ENCODE measurements around the gene NECAB2.

Gene NECAB2

GRCh38 chr16:84044118-84044488, 76.1 kb downstream of the NECAB2 start:
- Histone ChIP-seq H3K9ac (ENCODE audit: low read length) (no peak overlapping the region), H3K9me3 (ENCODE audit: control insufficient read depth, low read length) (no peaks in the 10 kb centered on the region), H3K4me3 (ENCODE audit: low read length) (no peak overlapping the region), H3K27me3 (replicated peaks; ENCODE audit: control insufficient read depth, insufficient read depth, low read length) (peaks cover 33% of the 10 kb centered on the region), H3K4me1 (ENCODE audit: control insufficient read depth, insufficient read depth, low read length) (no peaks in the 10 kb centered on the region), H3K36me3 (ENCODE audit: control insufficient read depth, insufficient read depth, low read length, severe bottlenecking) (peaks cover 3% of the 10 kb centered on the region)
- peak; percentile 22 for DNase-seq (ENCODE audit: low read depth)

- DNase-seq (ENCODE audit: low read depth): no peak
- Histone ChIP-seq H3K36me3 (ENCODE audit: control insufficient read depth, insufficient read depth, low read length, severe bottlenecking) (peaks cover 6% of the 10 kb centered on the region), H3K4me1 (ENCODE audit: control insufficient read depth, insufficient read depth, low read length) (no peaks in the 10 kb centered on the region), H3K9ac (ENCODE audit: low read length) (no peak overlapping the region), H3K4me3 (ENCODE audit: low read length) (no peak overlapping the region), H3K27me3 (replicated peaks; ENCODE audit: control insufficient read depth, insufficient read depth, low read length) (peaks cover 27% of the 10 kb centered on the region), H3K9me3 (ENCODE audit: control insufficient read depth, low read length) (no peaks in the 10 kb centered on the region)
Measured at GRCh38 chr16:84045001-84045817, 77.2 kb downstream of the NECAB2 start.

GRCh38 chr16:84045818-84046470, 77.9 kb downstream of the NECAB2 start:
- peaks cover 20% of the 10 kb centered on the region for H3K27me3 ChIP-seq (replicated peaks; ENCODE audit: control insufficient read depth, insufficient read depth, low read length)
- H3K4me1 ChIP-seq (ENCODE audit: control insufficient read depth, insufficient read depth, low read length): no peaks in the 10 kb centered on the region
- no peaks in the 10 kb centered on the region for H3K9me3 ChIP-seq (ENCODE audit: control insufficient read depth, low read length)
- DNase-seq (ENCODE audit: low read depth): no peak
- no peak overlapping the region for H3K4me3 ChIP-seq (ENCODE audit: low read length)
- H3K36me3 ChIP-seq (ENCODE audit: control insufficient read depth, insufficient read depth, low read length, severe bottlenecking): peaks cover 6% of the 10 kb centered on the region
- no peak overlapping the region for H3K9ac ChIP-seq (ENCODE audit: low read length)

- H3K4me3 ChIP-seq (ENCODE audit: low read length): no peak overlapping the region
- no peak for DNase-seq (ENCODE audit: low read depth)
- H3K9ac ChIP-seq (ENCODE audit: low read length): no peak overlapping the region
- peaks cover 20% of the 10 kb centered on the region for H3K27me3 ChIP-seq (replicated peaks; ENCODE audit: control insufficient read depth, insufficient read depth, low read length)
- no peaks in the 10 kb centered on the region for H3K4me1 ChIP-seq (ENCODE audit: control insufficient read depth, insufficient read depth, low read length)
- H3K36me3 ChIP-seq (ENCODE audit: control insufficient read depth, insufficient read depth, low read length, severe bottlenecking): peaks cover 9% of the 10 kb centered on the region
- no peaks in the 10 kb centered on the region for H3K9me3 ChIP-seq (ENCODE audit: control insufficient read depth, low read length)
Measured at GRCh38 chr16:84047206-84047605, 79.2 kb downstream of the NECAB2 start.

GRCh38 chr16:84047626-84048025, 79.6 kb downstream of the NECAB2 start:
- no peaks in the 10 kb centered on the region for H3K4me1 ChIP-seq (ENCODE audit: control insufficient read depth, insufficient read depth, low read length)
- H3K9ac ChIP-seq (ENCODE audit: low read length): no peak overlapping the region
- no peak for DNase-seq (ENCODE audit: low read depth)
- H3K4me3 ChIP-seq (ENCODE audit: low read length): no peak overlapping the region
- H3K9me3 ChIP-seq (ENCODE audit: control insufficient read depth, low read length): no peaks in the 10 kb centered on the region
- peaks cover 16% of the 10 kb centered on the region for H3K27me3 ChIP-seq (replicated peaks; ENCODE audit: control insufficient read depth, insufficient read depth, low read length)
- peaks cover 12% of the 10 kb centered on the region for H3K36me3 ChIP-seq (ENCODE audit: control insufficient read depth, insufficient read depth, low read length, severe bottlenecking)

GRCh38 chr16:84048270-84048669, 80.2 kb downstream of the NECAB2 start:
- DNase-seq (ENCODE audit: low read depth): no peak
- Histone ChIP-seq H3K36me3 (ENCODE audit: control insufficient read depth, insufficient read depth, low read length, severe bottlenecking) (peaks cover 15% of the 10 kb centered on the region), H3K27me3 (replicated peaks; ENCODE audit: control insufficient read depth, insufficient read depth, low read length) (peaks cover 10% of the 10 kb centered on the region), H3K4me1 (ENCODE audit: control insufficient read depth, insufficient read depth, low read length) (no peaks in the 10 kb centered on the region), H3K4me3 (ENCODE audit: low read length) (no peak overlapping the region), H3K9ac (ENCODE audit: low read length) (no peak overlapping the region), H3K9me3 (ENCODE audit: control insufficient read depth, low read length) (no peaks in the 10 kb centered on the region)

DNA sequence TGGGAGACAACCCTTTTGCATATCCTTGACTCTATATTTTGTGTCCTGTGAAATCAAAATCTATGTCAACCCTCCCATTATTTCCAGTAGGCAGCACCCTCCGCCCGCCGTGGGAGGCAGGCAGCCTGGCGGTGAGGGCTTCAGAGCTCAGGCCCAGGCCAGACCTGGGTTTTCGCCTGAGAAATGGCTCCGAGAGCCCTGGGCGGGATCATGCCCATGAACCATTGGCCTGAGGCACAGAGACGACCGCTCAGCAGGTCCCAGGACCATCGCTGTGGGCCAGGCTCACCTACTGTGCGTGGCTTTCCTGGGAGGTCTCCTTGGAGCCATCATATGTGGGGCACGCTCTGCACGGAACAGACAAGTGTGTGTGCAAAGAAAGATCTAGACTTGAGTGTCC, 80.8 kb downstream of the NECAB2 start:
- no peak overlapping the region for H3K9ac ChIP-seq (ENCODE audit: low read length)
- no peak for DNase-seq (ENCODE audit: low read depth)
- H3K4me1 ChIP-seq (ENCODE audit: control insufficient read depth, insufficient read depth, low read length): no peaks in the 10 kb centered on the region
- peaks cover 21% of the 10 kb centered on the region for H3K36me3 ChIP-seq (ENCODE audit: control insufficient read depth, insufficient read depth, low read length, severe bottlenecking)
- no peak overlapping the region for H3K4me3 ChIP-seq (ENCODE audit: low read length)
- H3K9me3 ChIP-seq (ENCODE audit: control insufficient read depth, low read length): no peaks in the 10 kb centered on the region
- H3K27me3 ChIP-seq (replicated peaks; ENCODE audit: control insufficient read depth, insufficient read depth, low read length): peaks cover 5% of the 10 kb centered on the region

- Histone ChIP-seq H3K27me3 (replicated peaks; ENCODE audit: control insufficient read depth, insufficient read depth, low read length) (peaks cover 4% of the 10 kb centered on the region), H3K9ac (ENCODE audit: low read length) (no peak overlapping the region), H3K36me3 (ENCODE audit: control insufficient read depth, insufficient read depth, low read length, severe bottlenecking) (peaks cover 28% of the 10 kb centered on the region), H3K4me1 (ENCODE audit: control insufficient read depth, insufficient read depth, low read length) (no peaks in the 10 kb centered on the region), H3K4me3 (ENCODE audit: low read length) (no peak overlapping the region), H3K9me3 (ENCODE audit: control insufficient read depth, low read length) (no peaks in the 10 kb centered on the region)
- DNase-seq (ENCODE audit: low read depth): no peak
Measured at GRCh38 chr16:84049403-84050060, 81.5 kb downstream of the NECAB2 start.

- DNase-seq (ENCODE audit: low read depth): no peak
- no peaks in the 10 kb centered on the region for H3K4me1 ChIP-seq (ENCODE audit: control insufficient read depth, insufficient read depth, low read length)
Measured at GRCh38 chr16:84050316-84050715, 82.3 kb downstream of the NECAB2 start.

DNA sequence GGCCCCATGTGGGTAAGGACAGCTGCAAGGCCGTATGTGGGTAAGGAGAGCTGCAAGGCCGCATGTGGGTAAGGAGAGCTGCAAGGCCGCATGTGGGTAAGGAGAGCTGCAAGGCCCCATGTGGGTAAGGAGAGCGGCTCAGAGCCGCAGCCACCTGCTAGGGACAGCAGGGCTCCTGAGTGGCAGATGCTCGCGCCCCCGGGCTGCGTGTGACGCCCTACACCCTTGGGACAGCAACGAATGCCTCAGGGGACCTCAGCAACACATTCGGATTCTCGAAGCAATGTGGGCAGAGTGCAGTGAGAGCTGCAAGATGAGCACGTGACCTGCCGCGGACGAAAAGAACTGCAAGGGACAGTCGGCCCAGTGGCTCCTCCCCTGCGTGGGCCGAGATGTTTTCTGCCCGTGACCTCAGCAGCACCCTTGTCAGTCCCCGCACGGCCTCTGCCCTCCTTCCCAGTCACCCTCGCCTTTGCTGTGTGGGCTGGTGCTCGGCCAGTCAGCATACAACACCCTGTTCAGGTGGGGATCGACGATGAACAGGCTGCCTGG, 84.1 kb downstream of the NECAB2 start:
- Histone ChIP-seq H3K9ac (ENCODE audit: low read length) (no peak overlapping the region), H3K4me3 (ENCODE audit: low read length) (no peak overlapping the region), H3K4me1 (ENCODE audit: control insufficient read depth, insufficient read depth, low read length) (no peaks in the 10 kb centered on the region), H3K36me3 (ENCODE audit: control insufficient read depth, insufficient read depth, low read length, severe bottlenecking) (peaks cover 52% of the 10 kb centered on the region), H3K27me3 (replicated peaks; ENCODE audit: control insufficient read depth, insufficient read depth, low read length) (no peaks in the 10 kb centered on the region), H3K9me3 (ENCODE audit: control insufficient read depth, low read length) (no peaks in the 10 kb centered on the region)
- no peak for DNase-seq (ENCODE audit: low read depth)

More at GRCh38 chr16:84050316-84050715, 82.3 kb downstream of the NECAB2 start:
- no peak overlapping the region for H3K9ac ChIP-seq (ENCODE audit: low read length)
- H3K4me3 ChIP-seq (ENCODE audit: low read length): no peak overlapping the region
- H3K36me3 ChIP-seq (ENCODE audit: control insufficient read depth, insufficient read depth, low read length, severe bottlenecking): peaks cover 35% of the 10 kb centered on the region
- H3K9me3 ChIP-seq (ENCODE audit: control insufficient read depth, low read length): no peaks in the 10 kb centered on the region
- no peaks in the 10 kb centered on the region for H3K27me3 ChIP-seq (replicated peaks; ENCODE audit: control insufficient read depth, insufficient read depth, low read length)
